ENCODE measurements around the gene HSF4. TPM values are rescaled to one million over a fixed set of nuclear protein-coding genes. Genes with fewer than 3 reads are reported as not detected.
A peak's percentile ranks its signal among the peaks of the same experiment; 100 is the strongest.

The HSF4 gene
- total RNA-seq, 1 experiment from 2014 or later: 13.9 TPM

DNA sequence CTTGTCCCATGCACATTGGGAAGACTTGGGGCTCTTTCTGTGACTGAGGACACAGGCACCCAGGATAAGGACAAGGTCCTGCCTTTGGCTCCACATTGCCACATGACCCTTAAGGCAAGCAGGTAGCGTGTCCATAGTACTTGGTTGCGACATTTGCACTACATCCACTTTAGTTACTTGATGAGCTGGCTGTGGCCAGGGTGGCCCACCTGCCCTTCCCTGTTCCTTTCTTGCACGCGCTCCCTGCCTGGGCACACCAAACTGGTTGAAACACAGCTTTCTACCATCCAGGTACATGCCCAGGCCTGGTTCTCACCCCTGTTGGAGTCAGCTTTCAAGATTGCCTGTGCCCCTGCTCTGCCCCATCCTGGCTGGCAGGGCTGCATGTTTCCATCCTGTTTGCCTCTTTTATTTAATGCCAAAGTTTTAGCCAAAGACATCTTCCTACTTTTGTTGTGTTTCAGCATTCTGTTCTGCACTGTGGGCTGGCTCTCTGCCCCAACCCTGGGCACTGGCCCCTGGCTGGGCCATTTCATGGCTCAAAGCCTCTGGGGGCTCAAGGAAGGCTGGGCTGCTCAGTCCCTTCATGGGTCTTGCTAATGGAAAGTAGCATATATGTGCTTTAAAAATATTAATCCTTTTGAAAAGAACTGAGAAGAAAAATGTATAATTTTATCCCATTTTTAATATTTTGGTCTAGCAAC lies 17.0 kb upstream of the HSF4 start:
- peaks cover 9% of the 10 kb centered on the region for H3K4me1 ChIP-seq (ENCODE audit: insufficient read depth, low read length, poor library complexity, severe bottlenecking)
- no peak for DNase-seq (ENCODE audit: low spot score)
- no peak overlapping the region for H3K27ac ChIP-seq (ENCODE audit: low read depth, low read length, poor library complexity, severe bottlenecking)
- H3K4me3 ChIP-seq (ENCODE audit: low read depth, low read length, poor library complexity, severe bottlenecking): no peak overlapping the region
- TF ChIP-seq EZH2 (IDR thresholded peaks at IDR 0.05; ENCODE audit: borderline replicate concordance, low read depth, low read length, poor library complexity, severe bottlenecking) (no peak), CTCF (conservative IDR thresholded peaks at IDR 0.05; ENCODE audit: low read depth, low read length) (no peak)
- peaks cover 59% of the 10 kb centered on the region for H3K36me3 ChIP-seq (ENCODE audit: insufficient read depth, low read length, poor library complexity, severe bottlenecking)
- ChIA-PET POLR2A (ENCODE audit: low non-redundant PET) (no interaction called here), CTCF (no interaction called here)
- BruUV-seq (replicated peaks): no TSS peak
- intact Hi-C loops (cut with micrococcal nuclease; ENCODE audit: unreplicated experiment): no loop called here
- no peaks in the 10 kb centered on the region for H3K9me3 ChIP-seq (ENCODE audit: low read depth, low read length, poor library complexity, severe bottlenecking)
- no peaks in the 10 kb centered on the region for H3K27me3 ChIP-seq (replicated peaks; ENCODE audit: insufficient read depth, low read depth, low read length, poor library complexity)

GRCh38 chr16:67148221-67148620 lies 16.3 kb upstream of the HSF4 start:
- no peak for DNase-seq (ENCODE audit: low spot score)
- TSS peak; percentile 44 for BruUV-seq (replicated peaks)
- CTCF ChIA-PET: no interaction called here
- Histone ChIP-seq H3K9me3 (ENCODE audit: low read depth, low read length, poor library complexity, severe bottlenecking) (no peaks in the 10 kb centered on the region), H3K4me1 (ENCODE audit: insufficient read depth, low read length, poor library complexity, severe bottlenecking) (peaks cover 9% of the 10 kb centered on the region), H3K27ac (ENCODE audit: low read depth, low read length, poor library complexity, severe bottlenecking) (no peak overlapping the region), H3K27me3 (replicated peaks; ENCODE audit: insufficient read depth, low read depth, low read length, poor library complexity) (no peaks in the 10 kb centered on the region), H3K36me3 (ENCODE audit: insufficient read depth, low read length, poor library complexity, severe bottlenecking) (peaks cover 53% of the 10 kb centered on the region), H3K4me3 (ENCODE audit: low read depth, low read length, poor library complexity, severe bottlenecking) (no peak overlapping the region)
- intact Hi-C loops (cut with micrococcal nuclease; ENCODE audit: unreplicated experiment): no loop called here
- TF ChIP-seq CTCF (conservative IDR thresholded peaks at IDR 0.05; ENCODE audit: low read depth, low read length): no peak
- TF ChIP-seq EZH2 (IDR thresholded peaks at IDR 0.05; ENCODE audit: borderline replicate concordance, low read depth, low read length, poor library complexity, severe bottlenecking): no peak
- POLR2A ChIA-PET (ENCODE audit: low non-redundant PET): no interaction called here

- ChIA-PET POLR2A (ENCODE audit: low non-redundant PET) (no interaction called here), CTCF (no interaction called here)
- Histone ChIP-seq H3K4me3 (ENCODE audit: low read depth, low read length, poor library complexity, severe bottlenecking) (no peak overlapping the region), H3K36me3 (ENCODE audit: insufficient read depth, low read length, poor library complexity, severe bottlenecking) (peaks cover 48% of the 10 kb centered on the region), H3K4me1 (ENCODE audit: insufficient read depth, low read length, poor library complexity, severe bottlenecking) (peaks cover 9% of the 10 kb centered on the region), H3K27ac (ENCODE audit: low read depth, low read length, poor library complexity, severe bottlenecking) (no peak overlapping the region), H3K27me3 (replicated peaks; ENCODE audit: insufficient read depth, low read depth, low read length, poor library complexity) (no peaks in the 10 kb centered on the region), H3K9me3 (ENCODE audit: low read depth, low read length, poor library complexity, severe bottlenecking) (no peaks in the 10 kb centered on the region)
- BruUV-seq (replicated peaks): no TSS peak
- DNase-seq (ENCODE audit: low spot score): no peak
- intact Hi-C loops (cut with micrococcal nuclease; ENCODE audit: unreplicated experiment): no loop called here
- TF ChIP-seq CTCF (conservative IDR thresholded peaks at IDR 0.05; ENCODE audit: low read depth, low read length) (no peak), EZH2 (IDR thresholded peaks at IDR 0.05; ENCODE audit: borderline replicate concordance, low read depth, low read length, poor library complexity, severe bottlenecking) (no peak)
Observed at GRCh38 chr16:67148656-67149275, 15.8 kb upstream of the HSF4 start.

Data from A673 (cell line).